Fibroblast of lung (primary cell): ENCODE measurements around the gene TLK2. TPM values are rescaled to one million over a fixed set of nuclear protein-coding genes. Genes with fewer than 3 reads are reported as not detected.

Experiments
- DNase-seq, 2 donors: peaks; one replicate each; pipeline versions ENCODE4 v3.0.0 to v3.0.0-alpha.2; 2010; ENCODE audit warnings: low read depth in 2 of 2
- H2AFZ ChIP-seq: 2 replicates; pipeline ENCODE4 v1.5.1; 2012; ENCODE audit warnings: low read length, control low read depth, inconsistent platforms
- H3K27ac ChIP-seq: 2 replicates; pipeline ENCODE4 v1.5.1; 2011; ENCODE audit warnings: low read length, control low read depth; ENCODE audit not compliant: insufficient read depth
- H3K27me3 ChIP-seq: 2 replicates; pipeline ENCODE4 v1.5.1; 2011; ENCODE audit warnings: mild to moderate bottlenecking, low read length; ENCODE audit not compliant: control insufficient read depth, insufficient read depth
- H3K36me3 ChIP-seq: 2 replicates; pipeline ENCODE4 v1.5.1; 2011; ENCODE audit warnings: low read length; ENCODE audit not compliant: control insufficient read depth, insufficient read depth
- H3K4me1 ChIP-seq: 2 replicates; pipeline ENCODE4 v1.5.1; 2011; ENCODE audit warnings: low read length; ENCODE audit not compliant: control insufficient read depth, insufficient read depth; ENCODE audit errors: extremely low read depth
- H3K4me2 ChIP-seq: 2 replicates; pipeline ENCODE4 v1.5.1; 2011; ENCODE audit warnings: low read length, control low read depth; ENCODE audit not compliant: insufficient read depth; ENCODE audit errors: extremely low read depth
- H3K4me3 ChIP-seq, 4 experiments: fragments of 200-600 bp in 1 of 4; sonication (generic) in 1 of 4; replicated peaks in 1 of 4; 2 replicates each; pipeline ENCODE4 v1.5.1; 2011 to 2016; ENCODE audit warnings: low read length in 4 of 4, low read depth in 3 of 4, mild to moderate bottlenecking in 3 of 4, control low read depth in 2 of 4, inconsistent platforms in 1 of 4, mixed read lengths in 1 of 4; ENCODE audit not compliant: insufficient read depth in 1 of 4; ENCODE audit errors: control extremely low read depth in 1 of 4
- H3K79me2 ChIP-seq: 2 replicates; pipeline ENCODE4 v1.5.1; 2012; ENCODE audit warnings: mild to moderate bottlenecking, low read length, inconsistent platforms; ENCODE audit not compliant: control insufficient read depth, insufficient read depth
- H3K9ac ChIP-seq: 2 replicates; pipeline ENCODE4 v1.5.1; 2011; ENCODE audit warnings: mild to moderate bottlenecking, low read length, control low read depth; ENCODE audit not compliant: insufficient read depth
- H3K9me3 ChIP-seq: 2 replicates; pipeline ENCODE4 v1.5.1; 2012; ENCODE audit warnings: low read depth, low read length; ENCODE audit not compliant: control insufficient read depth, insufficient read depth
- H4K20me1 ChIP-seq: 2 replicates; pipeline ENCODE4 v1.5.1; 2011; ENCODE audit warnings: low read length; ENCODE audit not compliant: control insufficient read depth, insufficient read depth; ENCODE audit errors: extremely low read depth
- CTCF ChIP-seq, 2 donors: IDR thresholded peaks in 1 of 2; conservative IDR thresholded peaks in 1 of 2; 1 replicate in 1 of 2; 2 replicates in 1 of 2; pipeline ENCODE4 v1.5.1; 2011 to 2012; ENCODE audit warnings: low read length in 2 of 2, control low read depth in 1 of 2, inconsistent platforms in 1 of 2, low read depth in 1 of 2, mild to moderate bottlenecking in 1 of 2
- EZH2 ChIP-seq: IDR thresholded peaks from 2 replicates; pipeline ENCODE4 v1.5.1; 2012; ENCODE audit warnings: low read length, control low read depth, mild to moderate bottlenecking; ENCODE audit errors: missing control alignments
- polyA plus RNA-seq, 2 donors: library from polyadenylated mRNA; depleted of rRNA in 1 of 2; stranded (reverse) in 1 of 2; unstranded in 1 of 2; fragments of >200 nt; gene quantifications; 2 replicates each; pipeline ENCODE4 v1.2.1, GENCODE V29; 2011 to 2012; ENCODE audit warnings: missing spikeins in 1 of 2
- total RNA-seq: library from RNA; depleted of rRNA; stranded (reverse); fragments of >200 nt; gene quantifications from 2 replicates; pipeline ENCODE4 v1.2.1, GENCODE V29; 2014

The TLK2 gene
- total and polyA plus RNA-seq, 2 donors (not counting 1 experiment from before 2014, with no cell fraction given): 55.5 to 63.9 TPM

- Histone ChIP-seq H3K4me1 (peaks cover 17% of the 10 kb centered on the region), H4K20me1 (no peaks in the 10 kb centered on the region), H3K36me3 (peaks cover 9% of the 10 kb centered on the region), H3K4me2 (no peak overlapping the region), H2AFZ (no peak overlapping the region), H3K4me3 (no peak overlapping the region), H3K79me2 (peaks cover 18% of the 10 kb centered on the region), H3K27ac (no peak overlapping the region), H3K9me3 (no peaks in the 10 kb centered on the region), H3K27me3 (no peaks in the 10 kb centered on the region), H3K9ac (no peak overlapping the region)
- no peak for TF ChIP-seq CTCF (conservative IDR thresholded peaks at IDR 0.05 in 1 of 2, IDR thresholded peaks at IDR 0.05 in 1 of 2; ENCODE audit: low read depth in 1 of 2, low read length in 2 of 2)
- DNase-seq: no peak
These were observed 179.7 kb downstream of the TLK2 start for GRCh38 chr17:62658136-62658920.

GRCh38 chr17:62660629-62661118, 182.0 kb downstream of the TLK2 start:
- H2AFZ ChIP-seq: no peak overlapping the region
- no peak overlapping the region for H3K27ac ChIP-seq
- TF ChIP-seq EZH2: no peak
- no peak for TF ChIP-seq CTCF (conservative IDR thresholded peaks at IDR 0.05 in 1 of 2, IDR thresholded peaks at IDR 0.05 in 1 of 2; ENCODE audit: low read depth in 1 of 2, low read length in 2 of 2)
- no peaks in the 10 kb centered on the region for H3K27me3 ChIP-seq
- peaks cover 7% of the 10 kb centered on the region for H3K4me1 ChIP-seq
- peaks cover 13% of the 10 kb centered on the region for H3K36me3 ChIP-seq
- H3K79me2 ChIP-seq: peaks cover 23% of the 10 kb centered on the region
- H3K4me3 ChIP-seq: no peak overlapping the region
- no peak overlapping the region for H3K4me2 ChIP-seq
- no peaks in the 10 kb centered on the region for H4K20me1 ChIP-seq
- DNase-seq: no peak
- no peak overlapping the region for H3K9ac ChIP-seq
- no peaks in the 10 kb centered on the region for H3K9me3 ChIP-seq

- Histone ChIP-seq H3K4me3 (no peak overlapping the region), H3K36me3 (peaks cover 19% of the 10 kb centered on the region), H2AFZ (no peak overlapping the region), H3K27me3 (no peaks in the 10 kb centered on the region), H3K9ac (no peak overlapping the region), H4K20me1 (no peaks in the 10 kb centered on the region), H3K27ac (no peak overlapping the region), H3K79me2 (peaks cover 23% of the 10 kb centered on the region), H3K4me2 (no peak overlapping the region), H3K4me1 (peaks cover 7% of the 10 kb centered on the region), H3K9me3 (no peaks in the 10 kb centered on the region)
- DNase-seq: no peak
- TF ChIP-seq EZH2 (no peak), CTCF (conservative IDR thresholded peaks at IDR 0.05 in 1 of 2, IDR thresholded peaks at IDR 0.05 in 1 of 2; ENCODE audit: low read depth in 1 of 2, low read length in 2 of 2) (no peak)
These were observed 182.7 kb downstream of the TLK2 start for GRCh38 chr17:62661337-62661736.
